GM19025 (cell line): ENCODE measurements around the gene FOCAD.

ENCODE experiments used
- ATAC-seq: cut with Tn5 transposase; IDR thresholded peaks from one replicate; pipeline ENCODE4 v1.9.1; 2021; ENCODE audit warnings: mild to moderate bottlenecking, low read depth, moderate library complexity; ENCODE audit not compliant: unreplicated experiment

The FOCAD gene

DNA sequence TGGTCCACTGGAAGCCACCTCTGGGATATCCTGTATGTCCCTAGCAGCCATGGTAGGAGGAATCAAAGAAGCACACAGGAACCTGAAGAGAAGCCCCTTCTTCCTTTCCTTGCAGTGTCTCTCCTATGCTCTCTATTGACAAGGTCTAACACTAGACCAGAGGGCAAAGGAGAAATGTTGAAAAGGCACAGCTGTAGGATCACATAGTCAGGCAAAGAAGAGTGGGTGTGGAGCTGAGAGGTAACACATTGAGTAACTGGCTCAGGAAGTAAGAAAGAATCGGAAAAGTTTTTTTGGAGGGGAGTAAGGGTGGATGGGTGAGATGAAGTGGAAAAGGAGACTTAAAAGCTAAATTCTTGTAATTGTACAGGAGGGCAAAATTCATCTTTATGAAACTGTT lies 100.1 kb downstream of the FOCAD start:
- no peak for ATAC-seq

DNA sequence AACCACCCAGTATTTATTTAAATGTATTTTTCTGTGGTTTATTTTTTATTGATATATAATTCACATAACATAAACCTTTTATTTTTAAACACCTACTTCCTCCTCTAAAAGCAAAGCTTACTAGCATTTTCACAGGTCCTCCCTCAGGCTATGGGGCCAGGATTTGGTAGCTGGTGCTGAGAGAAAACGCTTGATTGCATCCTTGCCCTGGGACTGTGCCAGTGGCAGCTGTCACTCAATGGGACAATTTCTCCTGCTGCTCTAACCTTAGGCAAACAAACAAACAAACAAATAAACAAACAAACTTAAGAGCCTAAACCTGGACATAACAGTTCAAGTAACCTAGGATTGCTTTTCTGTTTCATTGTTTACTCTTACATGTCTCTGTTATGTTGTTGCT lies 102.7 kb downstream of the FOCAD start:
- no peak for ATAC-seq

DNA sequence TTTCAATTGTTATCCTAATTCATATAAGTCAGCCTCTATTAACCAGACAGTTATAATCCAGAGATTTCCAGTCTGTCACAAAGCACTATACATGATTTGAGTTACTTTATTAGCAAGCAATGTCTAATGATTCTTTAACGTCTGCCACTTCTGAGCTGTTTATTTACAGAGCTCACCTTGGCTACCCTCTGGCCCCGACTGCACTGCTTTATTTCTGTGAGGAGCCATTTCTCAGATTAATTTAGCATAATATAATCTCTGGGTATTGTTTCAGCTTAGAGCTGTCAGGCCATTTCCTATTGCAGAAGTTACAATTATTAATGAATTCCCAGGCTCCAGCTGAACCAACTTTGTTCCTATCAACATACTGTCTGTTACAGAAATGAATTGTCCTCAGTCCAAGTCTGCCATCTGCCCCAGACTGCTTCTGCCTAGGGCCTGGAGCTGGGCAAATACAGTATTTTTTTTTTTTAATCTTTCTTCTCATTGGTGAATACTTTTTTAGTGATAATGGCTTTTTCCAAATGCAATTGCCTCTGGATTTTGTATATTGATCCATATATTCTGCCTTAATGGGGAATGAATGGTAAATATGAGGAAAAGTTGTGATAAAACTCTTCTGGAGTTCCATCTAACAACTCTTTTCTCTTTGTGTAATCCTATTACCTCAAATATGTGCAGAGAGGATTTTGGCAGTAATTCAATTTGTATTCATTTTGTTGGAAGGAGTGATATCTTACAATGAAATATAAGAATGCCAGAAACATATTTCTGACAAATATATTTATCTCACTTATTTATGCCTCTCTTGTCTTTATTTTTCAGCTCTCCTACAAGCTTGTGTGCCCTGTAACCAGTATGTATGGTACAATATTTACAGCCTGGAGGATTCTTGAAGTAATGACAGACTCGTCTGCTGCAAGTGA lies 104.7 kb downstream of the FOCAD start:
- no peak for ATAC-seq

DNA sequence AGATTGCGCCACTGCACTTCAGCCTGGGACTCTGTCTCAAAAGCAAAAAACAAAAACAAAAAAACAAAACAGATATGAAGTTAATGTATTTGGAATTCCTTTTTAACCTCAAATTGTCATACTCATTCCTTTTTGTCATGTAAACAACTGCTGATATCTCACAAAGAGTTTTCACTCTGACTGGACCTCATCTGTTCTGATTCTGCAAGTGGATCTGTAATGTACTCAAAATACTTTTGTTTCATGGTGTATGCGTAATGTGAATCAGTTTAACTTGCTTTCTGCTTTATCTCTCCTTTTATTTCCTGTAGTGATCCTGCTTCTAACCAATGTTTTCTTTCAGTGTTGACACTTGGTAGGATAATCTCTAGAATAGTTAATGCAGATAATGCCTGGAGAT lies 106.7 kb downstream of the FOCAD start:
- no peak for ATAC-seq

DNA sequence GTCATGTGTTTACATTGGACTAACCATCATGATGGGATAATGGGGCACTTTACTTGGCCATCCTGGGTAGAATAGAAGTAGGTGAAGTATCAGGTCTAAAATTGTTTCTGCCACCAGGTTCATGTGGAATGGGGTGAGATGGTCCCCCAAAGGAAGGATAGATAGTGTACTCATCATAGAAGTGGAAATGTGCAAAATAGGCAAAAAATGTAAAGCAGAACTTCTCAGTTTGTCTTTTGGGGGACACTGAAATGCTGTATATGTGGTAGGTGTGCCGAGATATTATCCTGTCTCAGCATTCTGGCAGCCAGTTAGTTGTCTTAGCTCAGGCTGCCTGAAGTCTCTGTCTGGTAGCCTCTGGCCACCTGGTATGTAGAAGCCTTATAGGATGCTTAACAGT lies 107.6 kb downstream of the FOCAD start:
- no peak for ATAC-seq

DNA sequence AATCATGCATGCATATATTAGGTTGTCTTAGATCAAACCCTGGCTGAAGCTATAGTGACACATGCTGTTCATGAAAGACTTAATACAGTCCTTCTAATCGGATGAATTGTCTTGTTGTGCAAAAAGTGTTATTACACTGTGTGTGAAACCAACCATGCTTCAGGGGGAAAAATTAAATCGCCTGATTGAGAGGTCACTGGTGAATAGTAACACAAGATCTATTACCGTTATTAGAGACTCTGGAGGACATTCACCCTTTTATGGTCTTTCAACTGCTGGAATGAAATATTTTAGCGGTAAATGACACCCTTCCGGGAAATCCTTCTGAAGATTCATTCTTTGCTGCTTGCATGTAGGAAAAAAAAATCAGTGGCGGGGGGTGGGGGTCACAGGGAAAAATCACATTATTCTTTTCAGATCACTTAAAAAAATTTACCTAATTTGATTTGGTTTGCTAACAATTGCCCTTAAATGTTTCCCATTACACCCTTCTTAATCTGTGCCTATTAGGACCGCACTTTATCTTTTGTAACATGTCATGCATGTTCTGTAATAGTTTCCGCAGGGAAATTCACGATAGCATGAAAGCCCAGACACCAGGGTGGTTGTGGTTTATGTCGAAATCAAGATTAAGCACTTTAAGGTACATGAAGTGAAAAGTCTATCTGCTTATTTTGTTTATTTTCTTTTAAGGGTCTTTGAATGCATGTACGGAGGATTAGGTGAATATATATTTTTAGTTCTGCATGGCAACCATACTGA lies 120.6 kb downstream of the FOCAD start:
- ATAC-seq: no peak

DNA sequence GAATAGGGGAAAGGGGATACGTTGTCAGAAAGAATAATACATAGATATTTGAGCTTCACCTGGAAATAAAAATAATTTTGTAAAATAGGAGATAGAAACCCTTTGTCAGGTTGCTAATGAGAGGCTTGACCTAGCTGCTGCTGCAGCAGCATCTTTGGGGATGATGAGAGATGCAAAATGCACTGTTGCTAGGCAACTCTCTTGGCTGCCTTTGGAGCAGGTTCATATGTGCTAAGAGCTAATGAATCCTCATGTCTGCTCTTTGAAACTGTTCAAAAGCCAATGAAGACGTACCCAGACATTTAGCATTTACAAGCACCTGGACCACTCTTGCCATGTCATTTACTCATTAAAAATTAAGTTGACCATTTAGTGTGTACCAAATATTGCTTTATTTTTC lies 121.7 kb downstream of the FOCAD start:
- ATAC-seq: no peak

DNA sequence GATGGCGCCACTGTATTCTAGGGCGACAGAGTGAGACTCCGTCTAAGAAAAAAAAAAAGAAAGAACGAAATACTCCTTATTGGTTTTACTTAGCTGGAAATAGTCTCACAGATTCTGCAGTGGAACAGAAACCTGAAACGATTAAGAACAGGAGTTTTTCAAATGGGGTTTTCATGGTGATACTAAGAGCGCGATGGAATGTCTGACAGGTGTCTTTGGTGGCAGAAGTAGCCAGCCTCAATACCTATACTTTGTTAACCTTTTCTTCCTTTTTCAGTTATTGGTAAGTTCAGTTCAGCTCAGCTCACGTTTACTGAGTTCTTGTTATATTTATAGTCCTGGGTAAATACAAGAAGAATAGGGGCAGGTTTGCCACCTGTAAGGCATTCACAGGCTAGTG lies 123.9 kb downstream of the FOCAD start:
- no peak for ATAC-seq

DNA sequence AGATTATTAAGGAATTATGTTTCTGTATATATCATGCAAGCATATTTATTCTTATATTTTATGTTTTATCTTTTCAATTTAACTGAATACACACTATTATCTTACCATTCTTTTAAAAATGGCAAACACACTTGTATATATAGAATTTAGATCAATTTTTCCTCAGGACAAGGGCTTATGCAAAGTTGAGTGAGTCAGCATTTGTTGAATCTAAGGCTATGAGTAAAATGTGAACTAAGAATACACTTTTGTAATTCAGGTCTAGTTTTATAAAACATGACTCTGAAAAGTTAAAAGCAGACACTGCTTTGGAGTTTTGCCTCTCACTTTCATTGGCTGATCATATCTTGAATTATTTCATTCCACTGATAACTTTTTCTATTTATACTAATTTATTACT lies 127.8 kb downstream of the FOCAD start:
- no peak for ATAC-seq

DNA sequence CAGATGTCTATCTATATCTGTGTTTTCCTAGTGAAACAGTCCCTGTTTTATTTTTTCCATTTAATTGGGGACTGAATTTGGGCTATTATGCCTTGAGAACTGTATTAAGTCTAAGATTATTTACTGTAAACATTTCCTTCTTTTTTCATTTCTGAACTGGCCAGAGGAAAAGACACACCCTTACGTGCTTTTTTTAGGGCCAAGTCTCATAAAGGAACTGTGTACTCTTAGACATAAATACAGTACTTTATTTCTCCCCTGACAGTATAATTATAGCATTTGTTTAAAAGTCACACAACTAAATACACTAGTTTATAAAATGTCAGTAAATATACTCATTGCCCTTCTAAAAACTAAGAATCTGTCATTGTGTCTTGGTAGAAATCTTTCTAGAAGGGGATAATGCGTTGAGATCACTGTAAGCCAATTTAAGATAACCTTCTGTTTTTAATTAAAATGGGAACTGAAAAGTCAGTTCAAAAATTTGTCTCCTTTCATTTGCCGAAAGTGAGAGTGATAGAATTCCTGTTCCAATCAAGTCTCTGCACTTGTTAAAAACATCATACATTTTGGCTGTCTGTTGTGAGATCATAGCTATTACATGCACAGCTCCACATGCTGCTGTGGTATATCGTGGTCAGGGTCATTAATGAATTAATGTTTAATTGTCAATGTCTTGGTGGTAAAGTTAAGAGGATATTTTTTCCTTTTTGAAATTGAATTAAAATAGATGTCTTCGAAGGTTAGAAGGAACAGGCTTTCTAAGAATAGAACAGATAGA lies 132.1 kb downstream of the FOCAD start:
- no peak for ATAC-seq

DNA sequence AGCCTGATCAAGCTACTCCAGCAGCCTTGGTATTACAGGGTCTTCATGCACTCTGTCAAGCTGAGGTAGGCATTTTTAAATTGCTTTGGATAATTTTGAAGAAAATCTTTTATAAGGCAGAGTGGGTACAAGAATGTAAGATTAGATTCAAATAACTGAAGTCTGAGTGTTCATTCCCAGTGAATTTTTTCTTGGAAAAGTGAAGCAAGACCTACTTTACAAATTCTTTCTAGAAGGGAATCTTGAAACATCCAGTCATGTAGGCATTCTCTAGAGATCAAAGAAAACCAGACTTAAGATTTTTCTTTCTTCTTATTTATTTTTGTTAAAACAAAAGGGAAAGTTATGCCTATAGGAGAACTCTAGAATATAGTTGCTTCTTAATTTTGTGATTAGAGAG lies 139.0 kb downstream of the FOCAD start:
- ATAC-seq: no peak

DNA sequence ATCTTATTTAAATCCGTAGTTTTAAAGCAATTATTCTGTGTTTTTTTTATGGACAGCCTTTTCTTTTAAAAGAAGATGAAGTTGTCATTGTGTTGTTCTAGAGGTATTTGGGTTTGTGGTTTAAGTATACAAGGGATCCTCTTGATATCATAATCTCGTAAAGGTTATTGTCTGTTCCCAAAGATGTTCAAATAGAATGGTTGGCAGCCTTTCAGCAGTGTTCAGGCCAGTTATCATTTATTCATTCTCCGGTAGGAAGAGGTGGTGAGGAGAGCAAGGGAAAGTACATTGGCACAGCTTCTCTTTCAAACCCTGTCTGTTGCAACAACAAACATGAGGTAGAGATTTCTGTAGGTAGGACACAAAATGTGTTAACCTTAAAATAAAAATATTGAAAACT lies 147.0 kb downstream of the FOCAD start:
- ATAC-seq: no peak

DNA sequence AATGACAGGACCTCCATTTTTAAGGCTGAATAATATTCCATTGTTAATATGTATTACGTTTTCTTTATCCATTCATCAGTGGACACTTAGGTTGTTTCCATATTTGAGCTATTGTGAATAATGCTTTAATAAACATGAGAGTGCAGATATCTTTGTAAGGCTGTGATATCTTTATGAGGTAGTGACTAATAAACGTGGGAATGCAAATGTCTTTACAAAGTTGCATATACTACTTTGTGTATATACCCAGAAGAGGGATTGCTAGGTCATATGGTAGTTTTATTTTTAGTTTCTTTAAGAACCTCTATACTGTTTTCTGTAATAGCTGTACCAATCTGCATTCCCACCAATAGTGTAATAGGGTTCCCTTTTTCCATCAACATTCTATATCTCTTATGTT lies 148.7 kb downstream of the FOCAD start:
- no peak for ATAC-seq

DNA sequence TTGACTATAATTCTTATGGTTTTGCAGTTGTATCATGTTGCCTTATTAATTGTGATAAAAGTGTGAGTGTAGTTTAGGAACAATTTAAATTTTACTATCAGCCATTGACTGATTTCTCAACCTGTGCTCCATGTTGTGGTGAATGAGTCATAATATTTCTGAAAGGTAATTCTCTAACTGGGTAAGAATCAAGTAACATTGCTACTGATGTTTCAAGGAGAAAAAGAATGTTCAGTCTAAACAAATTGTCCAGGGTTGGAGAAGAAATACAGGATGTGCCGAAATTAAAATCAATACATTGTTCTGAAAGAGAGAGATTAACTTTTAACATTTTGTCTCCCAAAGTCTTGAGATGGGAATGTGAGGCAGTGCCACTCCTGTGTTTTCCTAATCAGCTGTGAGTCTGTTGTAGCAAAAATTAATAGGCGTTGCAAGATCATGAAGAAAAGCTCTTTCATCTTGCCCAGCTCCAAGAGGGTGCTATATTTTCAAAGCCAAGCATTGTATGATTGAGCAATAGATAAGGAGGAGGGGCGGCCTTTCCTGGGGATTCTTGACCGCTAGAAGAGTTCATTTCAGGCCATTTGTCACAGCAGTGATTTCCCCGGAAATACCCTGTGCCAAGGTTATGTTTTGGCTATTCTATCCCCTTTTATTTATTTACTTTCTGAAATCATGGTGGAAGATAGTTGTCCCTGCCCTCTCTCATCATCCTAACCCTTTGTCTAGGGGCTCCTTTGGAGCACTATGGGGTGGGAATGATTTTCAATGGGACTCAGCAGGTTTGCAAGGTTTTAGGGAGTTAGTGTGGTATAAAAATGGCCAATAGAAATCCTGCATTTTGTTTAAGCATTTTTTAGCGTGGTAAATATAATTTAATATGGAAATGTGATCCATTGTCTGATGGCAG lies 151.6 kb downstream of the FOCAD start:
- ATAC-seq: no peak

DNA sequence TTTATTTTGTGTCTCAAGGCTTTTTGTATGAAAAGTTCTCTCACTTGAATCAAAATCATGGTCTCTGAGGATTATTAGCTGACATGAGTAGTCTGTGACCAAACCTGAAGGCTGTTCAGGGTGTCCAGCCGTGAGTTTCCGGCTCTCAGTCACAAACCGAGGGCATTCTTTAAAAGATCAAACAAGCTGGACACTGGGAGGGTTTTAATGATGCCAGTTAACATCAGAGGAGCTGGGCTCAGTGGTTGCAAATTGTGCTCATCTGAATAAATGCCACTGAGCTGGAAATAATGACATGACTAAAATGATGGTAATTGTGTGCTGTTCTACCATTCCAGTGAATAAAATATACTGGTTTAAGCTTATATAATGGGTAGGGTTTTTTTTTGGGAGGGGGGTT lies 153.1 kb downstream of the FOCAD start:
- ATAC-seq: no peak

DNA sequence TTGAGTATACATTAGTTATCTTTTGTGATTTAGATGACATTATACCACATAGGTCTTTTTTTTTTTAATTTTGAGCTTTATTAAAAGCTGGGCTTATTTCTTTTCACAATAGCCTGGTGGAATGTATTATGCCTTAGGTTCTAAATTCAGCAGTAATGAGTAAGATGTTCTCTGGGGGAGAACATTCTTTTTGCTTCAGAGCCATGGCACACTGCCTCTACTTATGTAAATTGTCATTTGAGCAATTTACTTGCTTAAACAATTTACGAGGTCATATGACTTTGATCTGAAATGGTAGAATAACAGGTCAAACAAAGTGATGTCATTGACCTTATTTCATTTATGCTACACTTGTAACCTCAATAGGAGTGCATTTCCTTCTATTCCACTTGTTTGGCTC lies 154.2 kb downstream of the FOCAD start:
- no peak for ATAC-seq

DNA sequence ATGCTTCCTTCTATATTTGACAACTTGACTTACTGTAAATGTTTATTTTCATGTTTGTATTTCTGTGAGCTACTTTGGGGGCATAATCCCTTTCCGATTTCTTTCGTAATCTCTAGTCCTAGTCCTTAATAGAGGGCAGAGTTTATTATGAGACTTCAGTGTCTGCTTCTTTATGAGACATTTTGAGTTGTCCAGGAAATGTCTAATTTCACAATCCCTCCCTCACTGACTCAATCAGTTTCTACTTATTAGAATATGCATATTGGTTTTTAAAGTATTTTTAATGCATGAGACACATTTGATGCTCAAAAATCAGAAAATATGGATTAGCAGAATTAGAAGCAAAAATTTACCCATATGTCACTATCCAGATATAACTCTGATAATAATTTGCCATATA lies 160.9 kb downstream of the FOCAD start:
- no peak for ATAC-seq

DNA sequence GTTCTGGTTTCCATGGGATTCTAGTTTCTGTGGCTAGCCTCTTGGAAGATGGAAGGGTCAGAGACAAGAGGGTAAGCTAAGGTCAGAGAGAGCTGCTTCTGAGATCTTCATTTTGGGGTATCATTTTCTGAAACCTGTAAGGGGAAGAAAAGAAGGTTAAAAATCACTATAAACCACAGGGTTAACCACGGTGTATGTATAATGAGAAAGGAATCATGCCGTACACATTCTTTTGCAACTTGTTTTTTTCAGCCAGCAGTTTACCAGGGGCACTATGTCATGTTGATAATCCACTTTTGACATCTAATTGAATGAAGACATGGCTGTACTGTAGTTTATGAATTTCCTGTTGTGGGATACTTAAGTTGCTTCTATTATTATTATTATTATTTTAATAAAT lies 164.4 kb downstream of the FOCAD start:
- no peak for ATAC-seq

DNA sequence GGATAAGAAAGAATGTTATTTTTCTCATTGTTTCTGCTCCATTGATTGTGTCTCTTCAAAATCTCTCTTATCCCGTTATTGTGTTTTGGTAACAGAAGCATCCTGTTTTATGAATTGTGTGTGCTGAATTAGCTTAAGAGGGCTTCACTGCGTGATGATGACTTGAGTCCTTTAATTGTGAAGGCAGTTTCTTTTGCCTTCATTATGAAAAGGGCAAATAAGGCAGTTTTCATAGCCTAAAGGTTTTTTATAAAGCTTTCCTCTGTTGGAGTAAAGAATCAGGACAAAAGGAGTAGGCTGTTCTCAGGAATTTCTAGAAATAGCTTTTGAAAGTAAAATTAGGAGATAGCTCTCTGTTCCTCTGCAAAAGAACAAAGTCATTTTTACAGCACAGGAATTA lies 169.8 kb downstream of the FOCAD start:
- ATAC-seq: no peak

DNA sequence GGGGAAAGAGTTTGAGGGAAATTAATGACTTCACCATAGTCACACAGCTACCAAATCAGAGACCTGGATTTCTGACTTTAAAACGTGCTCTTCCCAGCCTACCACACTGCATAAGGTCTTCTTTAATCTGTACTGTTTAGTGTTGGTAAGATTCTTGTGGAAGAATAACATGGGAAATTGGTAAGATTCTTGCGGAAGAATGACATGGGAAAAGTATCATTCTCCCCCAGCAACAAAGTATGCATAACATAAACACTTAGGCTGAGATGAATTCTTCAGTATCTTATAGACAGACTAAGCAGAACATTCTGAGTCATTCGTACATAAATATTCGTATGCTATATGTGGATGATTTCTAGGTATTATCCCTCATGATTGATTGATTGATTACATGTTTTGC lies 170.4 kb downstream of the FOCAD start:
- no peak for ATAC-seq
